T-helper 22 cell (primary cell): ENCODE results near the gene CR2.
"Not testable (repeated sequence)": the region's sequence is repeated elsewhere in the genome, so short reads cannot be mapped to it uniquely, and the experiment has no call there.

Experiments used
- DNase-seq: peaks from one replicate; pipeline ENCODE4 v3.0.0-alpha.2; 2020; ENCODE audit warnings: low read depth

The CR2 gene

DNA sequence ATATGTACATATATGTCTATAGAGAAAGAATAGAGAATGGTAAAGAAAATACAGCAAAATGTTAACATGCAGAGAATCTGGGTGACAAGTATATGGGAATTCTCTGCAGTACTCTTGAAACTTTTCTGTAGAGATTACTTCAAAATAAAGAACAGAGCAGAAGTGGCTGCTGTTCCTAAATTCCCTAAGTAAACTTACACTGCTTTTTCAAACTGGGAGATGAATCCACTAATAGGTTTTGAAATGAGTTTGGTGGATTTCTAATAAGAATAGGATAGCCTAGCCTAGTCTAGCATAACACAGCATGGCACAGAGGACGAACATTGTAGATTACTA lies 450 bp upstream of the CR2 start:
- DNase-seq, result no peak

DNA sequence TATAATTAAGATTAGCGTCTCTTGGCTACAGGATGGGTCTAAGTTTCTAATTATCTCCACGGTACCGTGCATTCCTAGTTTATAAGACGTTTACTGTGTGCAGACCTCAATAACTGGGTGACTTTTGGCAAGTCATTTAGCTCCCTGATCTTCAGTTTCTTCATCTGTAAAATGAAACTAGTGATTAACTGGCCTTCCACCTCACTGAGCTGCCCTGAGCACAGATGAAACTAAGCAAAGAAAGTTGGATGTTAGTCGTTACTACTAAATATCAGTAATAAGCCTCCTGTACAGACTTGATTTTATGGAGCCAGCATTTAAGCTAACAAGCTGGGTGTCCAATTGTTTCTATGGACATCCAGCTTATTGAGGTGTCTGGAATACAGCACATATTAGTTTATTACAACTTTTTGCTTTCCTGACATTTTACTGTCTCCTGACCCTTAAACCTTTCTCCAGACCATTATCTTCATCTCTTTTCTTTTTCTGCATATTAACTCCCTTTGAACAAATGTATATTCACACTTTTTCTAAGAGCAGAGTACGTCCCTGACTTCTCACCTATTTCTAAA lies 1.1 kb downstream of the CR2 start:
- DNase-seq, result no peak

DNA sequence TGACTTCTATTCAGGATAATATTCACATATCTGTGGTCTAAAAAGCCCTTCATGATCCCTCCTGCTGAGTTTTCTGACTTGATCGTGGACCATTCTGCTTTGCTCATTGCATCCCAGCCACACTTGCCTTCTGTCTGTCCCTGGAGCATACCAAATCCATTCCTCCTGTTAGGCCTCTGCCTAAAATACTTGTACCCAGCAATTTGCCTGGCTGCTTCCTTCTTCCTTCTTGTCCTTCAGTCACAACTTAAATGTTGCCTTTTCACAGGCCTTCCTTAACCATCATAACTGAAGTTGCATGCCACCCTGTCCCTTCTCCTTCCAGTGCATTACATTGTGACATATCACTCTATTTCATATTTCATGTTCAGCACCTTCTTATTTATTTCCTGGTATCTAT lies 4.3 kb downstream of the CR2 start:
- no peak for DNase-seq

DNA sequence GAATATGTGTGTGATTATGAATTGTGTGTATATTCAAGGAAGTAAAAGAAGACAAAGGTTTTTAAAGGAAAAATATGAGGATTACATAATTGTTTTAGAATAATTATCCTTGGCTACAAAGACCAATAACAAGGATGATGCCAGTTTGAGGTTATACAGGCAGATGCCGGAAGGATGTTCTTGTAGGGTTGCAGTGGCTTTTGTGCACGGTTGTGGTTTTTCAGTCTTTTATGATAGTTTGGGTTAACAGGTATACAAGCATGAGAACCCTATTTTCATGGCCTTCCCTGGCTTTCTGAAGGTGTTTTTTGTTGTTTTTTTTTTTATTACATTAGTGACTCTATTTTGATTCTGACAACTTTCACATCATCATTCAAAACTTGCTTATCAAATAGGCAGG lies 4.9 kb downstream of the CR2 start:
- no peak for DNase-seq

DNA sequence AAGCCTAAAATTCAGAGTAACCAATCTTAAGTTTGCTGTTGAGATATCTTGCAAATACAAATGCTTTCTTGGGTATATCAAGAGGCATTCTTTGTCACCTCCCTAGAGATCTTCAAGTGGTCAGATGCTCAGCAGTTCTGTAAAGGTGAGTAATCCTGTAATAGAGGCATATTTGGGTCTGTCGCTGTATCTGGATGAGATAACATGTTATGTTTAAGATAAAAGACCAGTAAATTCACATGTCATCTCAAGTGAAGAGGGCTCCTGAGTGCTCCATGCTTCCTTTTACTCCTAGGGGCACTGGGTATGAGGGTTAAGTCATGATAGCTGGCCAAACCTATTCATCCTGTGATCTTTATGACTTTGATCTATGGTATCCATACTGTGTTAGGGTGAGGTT lies 7.5 kb downstream of the CR2 start:
- no peak for DNase-seq

DNA sequence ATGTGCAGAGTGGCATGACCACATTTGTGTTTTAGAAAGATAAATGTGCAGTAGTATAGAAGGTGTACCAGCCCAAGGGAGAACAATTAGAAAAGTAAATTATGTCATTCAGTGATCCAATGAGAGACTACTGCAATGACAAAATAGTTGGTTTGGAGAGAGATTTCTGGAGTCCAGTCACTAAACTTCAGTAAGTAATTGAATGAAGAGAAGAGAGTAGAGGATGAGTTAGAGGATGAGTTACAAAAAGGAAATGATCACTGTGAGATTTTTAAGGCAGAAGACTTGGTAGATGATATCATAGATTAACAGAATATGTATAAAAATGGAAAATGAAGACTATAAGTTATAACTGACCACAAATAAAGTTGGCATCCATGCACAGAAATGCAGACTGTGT lies 8.4 kb downstream of the CR2 start:
- DNase-seq, result no peak

DNA sequence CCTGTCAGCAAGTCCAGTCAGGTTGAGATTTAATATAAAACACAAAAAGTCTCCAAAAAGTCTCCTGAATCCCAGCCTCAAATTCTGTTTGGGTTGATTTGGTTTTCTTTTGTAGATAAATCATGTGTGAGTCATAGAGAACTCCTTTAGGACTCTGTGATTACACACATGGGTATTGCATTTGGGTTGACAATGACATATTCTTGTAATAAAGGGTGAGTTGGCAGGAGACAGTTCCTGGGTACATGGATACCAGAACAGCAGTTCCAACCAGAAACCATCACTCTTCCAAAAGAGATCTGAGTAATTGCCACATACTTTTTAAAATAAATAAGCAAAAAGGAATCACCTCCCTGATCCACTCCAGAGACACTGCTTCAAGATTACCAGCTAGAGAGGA lies 8.9 kb downstream of the CR2 start:
- DNase-seq, result no peak

DNA sequence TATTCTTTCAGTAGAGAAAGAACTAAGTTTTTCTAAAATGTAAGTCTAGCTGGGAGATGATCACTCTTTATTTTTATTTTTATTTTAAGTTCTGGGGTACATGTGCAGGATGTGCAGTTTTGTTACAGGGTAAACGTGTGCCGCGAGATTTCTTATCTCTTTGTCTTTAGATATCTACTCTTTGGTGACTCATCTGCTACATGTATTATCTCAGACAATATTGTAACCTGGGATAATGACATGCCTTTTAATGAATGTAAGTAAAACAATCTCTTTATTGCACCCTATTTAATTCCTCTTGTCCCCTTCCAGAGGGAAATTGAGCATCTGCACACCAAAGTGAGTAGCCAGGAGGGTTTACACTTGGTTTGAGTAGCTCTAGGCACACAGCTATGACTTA lies 9.4 kb downstream of the CR2 start:
- DNase-seq, result no peak

DNA sequence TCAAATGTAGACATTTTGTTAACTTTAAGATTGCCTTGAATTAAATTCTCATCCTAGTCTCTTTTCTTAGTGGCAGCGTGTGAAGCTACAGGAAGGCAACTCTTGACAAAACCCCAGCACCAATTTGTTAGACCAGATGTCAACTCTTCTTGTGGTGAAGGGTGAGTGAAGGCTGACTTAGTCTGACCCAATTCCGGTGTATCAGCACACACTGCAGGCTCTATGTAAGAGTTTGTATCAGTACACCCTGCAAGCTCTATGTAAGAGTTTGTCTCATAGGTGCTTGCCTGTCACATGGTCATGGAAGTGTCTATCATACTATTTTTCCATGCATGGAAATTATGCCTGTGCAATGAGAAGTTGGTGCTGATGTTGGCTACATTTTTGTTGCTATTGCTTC lies 16.8 kb downstream of the CR2 start:
- no peak for DNase-seq

DNA sequence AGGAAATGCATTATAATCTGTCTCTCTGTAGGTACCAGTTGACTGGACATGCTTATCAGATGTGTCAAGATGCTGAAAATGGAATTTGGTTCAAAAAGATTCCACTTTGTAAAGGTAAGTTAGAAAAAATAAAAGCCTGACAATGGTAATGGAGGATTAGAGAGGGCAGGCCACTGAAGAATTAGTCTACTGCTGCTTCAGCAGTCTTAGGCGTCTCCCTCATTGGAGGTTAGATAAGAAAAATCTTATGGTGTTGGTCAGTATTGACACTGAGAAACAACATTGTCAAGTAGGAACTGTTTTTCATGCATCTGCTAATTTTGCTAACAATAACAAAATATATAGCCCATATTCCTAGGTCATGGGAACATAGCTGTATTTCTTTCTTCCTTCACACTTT lies 20.1 kb downstream of the CR2 start:
- DNase-seq, result no peak

DNA sequence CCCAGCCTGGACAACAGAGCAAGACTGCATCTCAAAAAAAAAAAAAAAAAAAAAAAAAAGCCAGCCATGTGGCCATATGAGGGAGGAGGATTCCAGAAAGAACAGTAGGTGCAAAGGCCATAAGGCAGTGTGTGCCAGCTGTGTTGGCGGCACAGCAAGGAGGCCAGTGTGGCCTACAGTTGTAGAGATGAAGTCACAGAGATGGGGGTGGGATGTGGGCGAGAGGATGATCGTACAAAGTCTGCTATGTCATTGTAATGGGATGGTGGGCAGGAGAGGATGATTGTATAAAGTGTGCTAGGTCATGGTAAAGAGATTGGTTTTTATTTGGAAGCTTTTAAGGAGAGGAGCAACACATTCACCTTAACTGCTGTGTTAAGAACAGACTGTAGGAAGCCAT lies 32.1 kb downstream of the CR2 start:
- no peak for DNase-seq

DNA sequence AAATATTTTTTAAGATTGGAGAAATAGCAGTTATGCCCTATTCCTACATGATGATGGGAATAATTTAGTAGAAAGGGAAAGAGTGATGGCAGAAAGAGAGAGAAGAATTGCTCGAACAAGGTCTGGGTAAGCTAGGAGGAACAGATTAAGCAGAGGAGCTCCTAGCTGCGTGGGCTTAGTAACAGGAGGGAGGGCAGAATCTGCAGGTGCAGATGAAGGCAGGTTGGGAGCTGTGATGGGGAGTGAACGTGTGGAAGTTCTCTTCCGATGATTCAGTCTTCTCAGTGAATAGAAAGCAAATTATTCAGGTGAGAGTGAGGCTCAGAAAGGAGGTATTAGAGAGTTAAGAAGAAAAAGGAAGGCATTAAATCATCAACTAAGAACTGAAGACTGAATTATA lies 33.5 kb downstream of the CR2 start:
- DNase-seq, result no peak

DNA sequence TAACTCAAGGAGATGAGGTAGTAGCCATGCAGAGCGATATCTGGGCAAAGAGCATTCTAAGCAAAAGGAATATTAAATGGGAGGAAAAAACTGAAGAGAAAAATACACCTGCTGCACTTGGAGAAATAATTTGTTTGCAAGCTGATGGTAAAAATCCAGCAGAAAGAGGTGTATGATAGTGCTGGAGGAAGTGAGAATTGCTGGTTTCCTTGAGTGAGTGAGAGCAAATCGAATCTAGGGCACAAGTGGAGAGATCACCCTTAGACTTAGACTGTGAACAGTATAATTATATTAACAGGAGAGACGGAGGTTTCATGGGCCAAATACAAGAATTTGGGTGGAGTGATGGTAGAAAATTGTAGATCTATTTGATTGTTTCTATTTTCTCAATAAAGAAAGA lies 39.1 kb downstream of the CR2 start:
- DNase-seq, result no peak

DNA sequence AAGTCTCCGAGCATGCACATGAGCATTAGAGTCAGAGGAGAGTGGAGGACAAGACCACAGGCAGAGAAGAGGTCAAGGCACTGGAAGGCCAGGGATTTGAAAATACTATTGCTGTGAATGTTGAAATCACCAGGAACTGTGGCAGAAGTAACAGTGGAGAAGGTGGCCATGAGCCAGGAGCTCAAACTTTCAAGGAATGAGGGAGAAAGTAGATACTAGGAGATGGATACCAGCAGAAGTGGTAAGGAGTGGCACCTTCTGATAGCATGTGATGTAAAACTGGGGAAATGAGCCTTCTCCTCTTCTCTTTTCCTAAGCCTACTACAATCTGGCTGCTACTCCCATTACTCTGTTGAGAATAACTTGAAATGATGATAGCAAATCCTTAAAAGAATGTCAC lies 40.0 kb downstream of the CR2 start:
- no peak for DNase-seq

DNA sequence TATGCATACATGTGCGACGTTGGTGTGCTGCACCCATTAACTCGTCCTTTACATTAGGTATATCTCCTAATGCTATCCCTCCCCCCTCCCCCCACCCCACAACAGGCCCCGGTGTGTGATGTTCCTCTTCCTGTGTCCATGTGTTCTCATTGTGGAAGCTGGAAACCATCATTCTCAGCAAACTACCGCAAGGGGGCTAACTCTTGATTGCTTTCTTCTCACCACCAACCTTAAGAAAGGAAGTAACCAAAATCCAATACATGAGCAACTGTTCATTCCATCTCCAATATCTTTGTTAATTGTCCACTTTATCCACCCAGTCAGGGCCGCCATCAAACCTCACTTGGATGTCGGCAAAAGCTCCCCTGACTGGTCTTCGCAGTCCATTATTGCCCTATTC lies 41.2 kb downstream of the CR2 start:
- DNase-seq, result not testable (repeated sequence)

DNA sequence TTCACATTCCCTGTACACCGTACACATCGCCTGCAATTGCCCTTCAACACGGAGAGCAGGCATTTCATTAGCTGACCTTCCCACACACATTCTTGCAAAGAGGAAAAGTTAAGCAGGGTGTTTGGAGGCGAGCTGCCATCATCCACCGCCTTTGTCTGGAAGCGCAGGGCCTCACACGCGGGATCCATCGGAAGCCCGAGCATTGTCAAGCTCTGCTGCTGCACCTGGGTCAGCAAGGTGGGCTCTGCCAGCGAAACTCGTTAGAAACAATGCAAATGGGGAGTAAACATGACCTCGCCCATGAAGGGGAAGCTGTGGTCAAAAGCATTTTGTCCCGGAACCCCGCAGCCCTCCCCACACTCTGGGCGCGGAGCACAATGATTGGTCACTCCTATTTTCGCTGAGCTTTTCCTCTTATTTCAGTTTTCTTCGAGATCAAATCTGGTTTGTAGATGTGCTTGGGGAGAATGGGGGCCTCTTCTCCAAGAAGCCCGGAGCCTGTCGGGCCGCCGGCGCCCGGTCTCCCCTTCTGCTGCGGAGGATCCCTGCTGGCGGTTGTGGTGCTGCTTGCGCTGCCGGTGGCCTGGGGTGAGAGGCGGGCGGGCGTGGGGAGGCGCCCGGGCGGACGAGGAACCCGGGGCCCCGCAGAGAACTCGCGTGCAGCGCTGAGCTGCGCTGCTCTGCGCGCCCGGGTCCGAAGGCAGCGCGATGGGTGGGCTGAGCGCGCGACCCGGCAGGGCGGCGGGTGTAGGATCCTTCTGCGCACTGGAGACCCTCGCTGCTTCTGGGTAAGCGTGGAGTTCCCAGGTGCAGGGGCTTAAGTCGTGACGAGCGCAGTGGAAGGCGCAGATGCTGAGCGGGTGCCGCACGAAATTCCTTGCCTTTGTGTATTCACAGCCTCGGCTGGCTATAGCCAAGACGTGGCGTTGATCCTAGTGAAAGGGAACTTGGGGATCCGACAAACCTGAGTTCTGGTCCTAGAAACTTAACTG lies 42.0 kb downstream of the CR2 start, which contains the start of gene CR1:
TSS of gene CR1 (plus strand) at position 357 of the 992 bp plus-strand sequence. CDS start at position 468, 111 bp downstream.
- DNase-seq, result no peak

DNA sequence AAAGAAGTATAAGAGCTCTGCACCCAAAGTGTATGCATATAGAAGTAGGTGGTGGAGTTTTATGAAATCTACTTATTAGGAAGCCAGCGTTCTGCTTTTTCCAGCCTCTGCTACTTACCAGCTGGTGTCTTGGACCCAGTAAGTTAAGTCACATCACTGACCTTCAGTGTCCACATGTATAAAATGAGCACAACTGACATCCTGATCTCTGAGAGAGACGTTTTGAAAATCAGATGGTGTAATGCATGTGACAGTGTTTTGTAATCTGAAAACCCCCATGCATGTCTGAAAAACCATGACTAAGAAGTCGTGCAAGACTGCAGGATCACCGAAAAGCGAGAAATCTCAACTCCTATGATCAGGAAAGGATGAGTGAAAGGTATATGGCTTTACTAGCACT lies 43.8 kb downstream of the CR2 start:
- DNase-seq, result no peak

DNA sequence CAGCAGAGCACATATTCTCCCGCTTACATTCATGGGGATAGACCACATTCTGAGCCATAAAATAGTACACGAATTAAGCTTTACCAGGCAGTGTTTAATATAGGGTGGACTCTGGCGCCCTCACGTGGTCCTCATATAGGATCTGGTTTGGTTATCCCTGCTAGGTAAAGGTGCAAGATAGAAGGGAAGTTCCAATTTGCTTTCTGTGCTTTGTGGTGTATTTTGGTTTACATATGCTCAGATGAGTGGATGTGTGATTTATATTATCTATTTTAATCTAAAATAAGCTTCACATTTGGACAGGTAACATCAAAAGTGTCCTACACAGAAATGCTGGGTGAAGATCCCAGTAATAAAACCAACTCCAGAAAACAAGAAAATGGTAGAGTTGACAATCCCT lies 45.4 kb downstream of the CR2 start:
- DNase-seq, result peak; percentile 27

DNA sequence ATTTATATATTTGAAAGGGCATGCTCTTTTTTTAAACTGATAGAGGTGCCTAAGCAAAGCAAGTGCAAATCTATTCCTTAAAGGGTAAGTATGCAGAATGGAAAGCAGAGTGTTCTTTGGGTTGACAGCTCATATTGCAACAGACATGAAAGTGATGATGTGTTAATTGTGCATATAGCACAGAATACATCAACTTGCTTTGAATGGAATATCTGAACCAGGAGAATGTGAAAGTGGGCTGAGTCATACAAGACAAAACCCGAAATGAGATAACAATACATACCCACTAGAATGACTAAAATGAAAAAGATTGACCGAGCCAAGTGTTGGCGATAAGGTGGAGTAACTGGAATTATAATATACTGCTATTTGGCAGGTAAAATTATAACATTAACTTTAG lies 46.2 kb downstream of the CR2 start:
- DNase-seq, result no peak

DNA sequence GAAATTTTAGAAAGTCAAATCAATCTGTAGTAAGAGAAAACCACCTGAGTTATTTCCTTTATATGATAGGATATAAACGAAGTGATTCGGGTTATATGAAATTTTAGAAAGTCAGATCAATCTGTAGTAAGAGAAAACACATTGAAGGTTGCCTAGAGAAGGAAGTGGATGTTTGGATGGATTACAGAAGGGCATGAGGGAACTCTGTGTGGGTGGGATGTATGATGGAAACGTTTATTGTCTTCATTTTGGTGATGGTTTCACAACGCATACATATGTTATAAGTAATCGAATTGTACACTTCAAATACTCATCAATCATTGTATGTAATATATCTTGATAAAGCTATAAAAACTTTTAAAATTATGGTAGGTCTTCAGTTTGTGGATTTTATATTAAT lies 46.9 kb downstream of the CR2 start:
- DNase-seq, result no peak

DNA sequence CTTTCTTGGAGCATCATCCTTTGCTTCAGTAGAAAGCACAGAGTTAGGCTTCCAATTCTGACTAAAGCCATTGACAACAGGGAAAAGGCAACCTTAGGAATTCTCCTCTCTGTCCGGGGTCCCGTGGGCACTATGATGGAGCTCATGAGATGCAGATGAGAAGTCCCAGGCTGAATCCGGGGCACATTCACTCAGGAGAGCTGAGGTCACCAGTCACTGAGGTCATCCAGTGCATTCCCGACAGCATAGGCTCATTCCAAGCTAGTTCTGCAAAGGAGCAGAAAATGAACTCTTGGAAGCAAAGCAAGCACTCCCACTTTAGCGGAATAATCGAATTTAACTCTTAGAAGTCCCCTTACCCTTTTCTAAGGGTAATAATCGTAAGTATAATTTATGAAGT lies 48.6 kb downstream of the CR2 start:
- DNase-seq, result no peak

DNA sequence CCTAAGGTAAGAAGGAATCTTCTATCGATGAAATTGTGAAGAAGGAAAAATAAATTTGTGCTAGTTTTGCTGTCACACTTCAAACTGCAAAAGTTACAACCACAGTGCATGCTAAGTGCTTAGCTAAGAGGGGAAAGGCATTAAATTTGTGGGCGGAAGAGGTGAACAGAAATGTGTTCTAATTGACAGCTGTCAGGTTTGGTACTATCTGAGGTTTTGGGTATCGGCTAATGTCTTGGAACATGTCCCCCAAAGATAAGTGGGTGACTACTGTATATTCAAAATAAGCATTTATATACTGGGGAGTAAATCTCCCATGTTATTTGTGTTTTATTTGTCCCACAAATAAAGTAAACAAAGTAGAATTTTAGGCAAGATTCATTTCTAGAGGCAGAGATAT lies 49.8 kb downstream of the CR2 start:
- no peak for DNase-seq

DNA sequence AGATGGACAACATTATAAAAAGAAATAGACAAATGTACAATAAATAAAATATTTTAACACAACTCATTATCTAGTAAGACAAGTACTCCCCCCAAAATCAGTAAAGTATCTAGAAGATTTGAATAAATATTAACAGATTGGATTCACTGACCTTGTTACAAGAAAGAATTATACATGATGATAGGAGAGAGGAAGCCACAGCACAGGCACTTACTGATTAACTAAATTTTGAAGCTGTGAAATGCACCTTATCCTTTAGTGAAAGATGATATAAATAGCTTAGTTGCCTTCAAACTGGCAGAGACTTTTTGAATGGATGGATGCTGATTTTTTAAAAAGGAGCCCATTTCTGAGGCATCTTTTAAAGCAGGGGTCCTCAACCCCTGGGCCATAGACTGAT lies 50.3 kb downstream of the CR2 start:
- no peak for DNase-seq

DNA sequence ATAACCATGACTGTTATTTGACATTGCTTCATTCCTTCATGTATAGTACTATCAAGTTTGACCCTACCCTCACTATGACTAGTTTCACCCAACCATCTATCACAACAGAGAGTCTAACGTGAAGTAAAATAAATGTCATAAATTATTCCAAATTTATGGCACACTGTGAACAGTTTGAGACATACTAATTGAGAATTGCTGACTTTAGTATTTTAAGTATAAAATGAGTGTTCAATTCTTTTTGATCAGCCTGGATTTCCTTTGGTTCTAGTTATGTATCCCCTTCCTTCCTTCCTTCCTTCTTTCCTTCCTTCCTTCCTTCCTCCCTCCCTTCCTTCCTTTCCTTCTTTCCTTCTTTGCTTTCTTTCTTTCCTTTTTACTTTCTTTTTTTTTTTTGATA lies 56.3 kb downstream of the CR2 start:
- no peak for DNase-seq
